HG02885 (cell line): ENCODE results near the gene GBA2.

Source experiments
- ATAC-seq: cut with Tn5 transposase; IDR thresholded peaks from one replicate; pipeline ENCODE4 v1.9.1; 2021; ENCODE audit warnings: mild to moderate bottlenecking; ENCODE audit not compliant: unreplicated experiment, poor library complexity

GBA2 gene

GRCh38 chr9:35767458-35767857, 18.4 kb upstream of the GBA2 start:
- ATAC-seq: no peak

- no peak for ATAC-seq
These were observed 18.0 kb upstream of the GBA2 start for GRCh38 chr9:35766997-35767396.

GRCh38 chr9:35763803-35764202, 14.8 kb upstream of the GBA2 start:
- no peak for ATAC-seq

GRCh38 chr9:35763181-35763580, 14.2 kb upstream of the GBA2 start:
- ATAC-seq: no peak

- no peak for ATAC-seq
These were observed 11.6 kb upstream of the GBA2 start for GRCh38 chr9:35760651-35761050.

- no peak for ATAC-seq
These were observed 10.8 kb upstream of the GBA2 start for GRCh38 chr9:35759795-35760194.

- ATAC-seq: no peak
These were observed 9.5 kb upstream of the GBA2 start for GRCh38 chr9:35758475-35759050.

- ATAC-seq: no peak
These were observed 8.9 kb upstream of the GBA2 start for GRCh38 chr9:35757892-35758275.

GRCh38 chr9:35757226-35757891, 8.3 kb upstream of the GBA2 start:
- ATAC-seq: peak; percentile 52

GRCh38 chr9:35756275-35757225, 7.5 kb upstream of the GBA2 start:
- ATAC-seq: peak; percentile 68

- no peak for ATAC-seq
These were observed 6.0 kb upstream of the GBA2 start for GRCh38 chr9:35755071-35755470.

GRCh38 chr9:35754264-35754663, 5.2 kb upstream of the GBA2 start, which contains the start of gene MSMP:
MSMP (minus strand) TSS chr9:35754276; CDS start chr9:35754129, 147 bp downstream.
- no peak for ATAC-seq

- no peak for ATAC-seq
These were observed 4.4 kb upstream of the GBA2 start for GRCh38 chr9:35753466-35753865.

GRCh38 chr9:35750256-35750531, 1.2 kb upstream of the GBA2 start:
- ATAC-seq: no peak

- ATAC-seq: peak; percentile 37
These were observed 657 bp upstream of the GBA2 start for GRCh38 chr9:35749515-35750255.

GRCh38 chr9:35748242-35748857, 678 bp downstream of the GBA2 start:
- ATAC-seq: no peak

GRCh38 chr9:35746583-35746982, 2.4 kb downstream of the GBA2 start:
- ATAC-seq: no peak

- no peak for ATAC-seq
These were observed 3.5 kb downstream of the GBA2 start for GRCh38 chr9:35745569-35745968.

GRCh38 chr9:35743880-35744518, 5.0 kb downstream of the GBA2 start:
- ATAC-seq: no peak

- ATAC-seq: no peak
These were observed 5.6 kb downstream of the GBA2 start for GRCh38 chr9:35743452-35743851.
